NB4 (cell line): ENCODE data around the gene LRRC3B.

Source experiments
- MYC ChIP-seq: IDR thresholded peaks from 2 replicates; pipeline ENCODE4 v1.6.1; 2011; ENCODE audit warnings: low read depth, low read length
- TF ChIP-seq, protein P1 (sequence below): IDR thresholded peaks from one replicate; pipeline ENCODE4 v1.5.1; 2012; ENCODE audit warnings: low read depth, low read length
- TF ChIP-seq, protein P2 (sequence below): IDR thresholded peaks from 2 replicates; pipeline ENCODE4 v1.6.1; 2011; ENCODE audit warnings: low read depth, low read length

DNA sequence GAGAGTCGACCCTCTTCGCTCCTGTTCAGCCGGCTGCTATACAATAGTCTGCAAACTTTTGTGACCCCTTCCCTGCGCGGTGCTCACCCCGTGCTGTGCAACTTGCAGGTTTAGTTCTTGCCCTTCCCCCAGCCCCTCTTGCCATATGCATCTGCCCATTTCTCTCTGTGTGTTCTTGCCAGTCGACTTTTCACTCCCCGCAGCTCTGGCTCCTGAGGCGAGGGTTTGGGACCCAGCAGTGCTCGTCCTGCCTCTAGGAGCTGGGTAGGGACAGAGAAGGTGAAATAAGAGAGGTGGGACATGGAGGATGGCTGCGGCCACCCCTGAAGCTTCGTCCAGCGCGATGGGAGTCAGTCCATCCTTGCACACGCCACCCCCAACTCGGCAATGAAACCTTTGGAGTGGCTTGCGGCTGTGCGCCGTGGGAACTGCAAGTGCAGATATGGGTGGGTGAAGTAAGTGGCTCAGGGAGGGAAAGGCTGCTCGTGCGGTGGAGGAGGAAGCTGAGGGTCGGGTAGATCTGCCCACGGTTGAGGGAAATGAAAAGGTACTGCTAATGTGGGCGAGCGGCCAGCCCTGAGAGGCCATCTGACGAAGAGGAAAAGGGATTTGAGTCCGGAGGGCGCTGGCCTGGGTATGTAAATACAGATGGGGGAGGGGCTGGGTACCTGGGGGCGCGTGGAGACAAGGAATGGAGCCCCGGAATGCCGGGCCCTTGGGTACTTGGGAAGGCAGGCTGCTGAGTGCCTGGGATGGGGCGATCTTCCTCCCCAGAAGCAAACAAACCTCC lies 1.0 kb downstream of the LRRC3B start:
- TF ChIP-seq, protein P1, sequence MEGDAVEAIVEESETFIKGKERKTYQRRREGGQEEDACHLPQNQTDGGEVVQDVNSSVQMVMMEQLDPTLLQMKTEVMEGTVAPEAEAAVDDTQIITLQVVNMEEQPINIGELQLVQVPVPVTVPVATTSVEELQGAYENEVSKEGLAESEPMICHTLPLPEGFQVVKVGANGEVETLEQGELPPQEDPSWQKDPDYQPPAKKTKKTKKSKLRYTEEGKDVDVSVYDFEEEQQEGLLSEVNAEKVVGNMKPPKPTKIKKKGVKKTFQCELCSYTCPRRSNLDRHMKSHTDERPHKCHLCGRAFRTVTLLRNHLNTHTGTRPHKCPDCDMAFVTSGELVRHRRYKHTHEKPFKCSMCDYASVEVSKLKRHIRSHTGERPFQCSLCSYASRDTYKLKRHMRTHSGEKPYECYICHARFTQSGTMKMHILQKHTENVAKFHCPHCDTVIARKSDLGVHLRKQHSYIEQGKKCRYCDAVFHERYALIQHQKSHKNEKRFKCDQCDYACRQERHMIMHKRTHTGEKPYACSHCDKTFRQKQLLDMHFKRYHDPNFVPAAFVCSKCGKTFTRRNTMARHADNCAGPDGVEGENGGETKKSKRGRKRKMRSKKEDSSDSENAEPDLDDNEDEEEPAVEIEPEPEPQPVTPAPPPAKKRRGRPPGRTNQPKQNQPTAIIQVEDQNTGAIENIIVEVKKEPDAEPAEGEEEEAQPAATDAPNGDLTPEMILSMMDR, result no peak
- TF ChIP-seq, protein P2, sequence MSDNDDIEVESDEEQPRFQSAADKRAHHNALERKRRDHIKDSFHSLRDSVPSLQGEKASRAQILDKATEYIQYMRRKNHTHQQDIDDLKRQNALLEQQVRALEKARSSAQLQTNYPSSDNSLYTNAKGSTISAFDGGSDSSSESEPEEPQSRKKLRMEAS, result no peak
- TF ChIP-seq MYC, result no peak
